GM23338 (cell line): ENCODE measurements around the gene CST1. TPM values are rescaled to one million over a fixed set of nuclear protein-coding genes. Genes with fewer than 3 reads are reported as not detected.
"Not testable (repeated sequence)": the region's sequence is repeated elsewhere in the genome, so short reads cannot be mapped to it uniquely, and the experiment has no call there.

Source experiments
- ATAC-seq: fragments of 200-7000 bp; cut with Tn5 transposase; 3 replicates; pipeline ENCODE4 v1.9.1; 2020
- DNase-seq: peaks from one replicate; pipeline ENCODE4 v3.0.0-alpha.2; 2015; ENCODE audit warnings: low spot score
- H2AFZ ChIP-seq: fragments of 200-600 bp; sonication (generic); 2 replicates; pipeline ENCODE4 v1.8.0; 2016; ENCODE audit warnings: antibody characterized with exemption, mild to moderate bottlenecking, moderate library complexity
- H3F3A ChIP-seq: fragments of 200-600 bp; sonication (generic); replicated peaks from 2 replicates; pipeline ENCODE4 v1.8.0; 2017; ENCODE audit warnings: antibody characterized with exemption, mixed run types, low read depth
- H3K27ac ChIP-seq: fragments of 200-600 bp; sonication (generic); 2 replicates; pipeline ENCODE4 v1.6.1; 2016; ENCODE audit warnings: low read depth
- H3K27me3 ChIP-seq: fragments of 200-600 bp; sonication (generic); 2 replicates; pipeline ENCODE4 v1.8.0; 2016; ENCODE audit warnings: mild to moderate bottlenecking, mixed run types, moderate library complexity; ENCODE audit not compliant: insufficient read depth
- H3K36me3 ChIP-seq: fragments of 200-600 bp; sonication (generic); 2 replicates; pipeline ENCODE4 v1.8.0; 2016; ENCODE audit warnings: mild to moderate bottlenecking; ENCODE audit not compliant: insufficient read depth
- H3K4me1 ChIP-seq: fragments of 200-600 bp; sonication (generic); 2 replicates; pipeline ENCODE4 v1.8.0; 2016; ENCODE audit warnings: mild to moderate bottlenecking, moderate library complexity; ENCODE audit not compliant: insufficient read depth
- H3K4me2 ChIP-seq: fragments of 200-600 bp; sonication (generic); 2 replicates; pipeline ENCODE4 v1.7.1; 2017; ENCODE audit warnings: mixed run types
- H3K4me3 ChIP-seq: fragments of 200-600 bp; sonication (generic); 2 replicates; pipeline ENCODE4 v1.6.1; 2016; ENCODE audit warnings: mixed run types
- H3K79me2 ChIP-seq: fragments of 200-600 bp; sonication (generic); replicated peaks from 2 replicates; pipeline ENCODE4 v1.8.0; 2017; ENCODE audit warnings: mild to moderate bottlenecking; ENCODE audit not compliant: insufficient read depth
- H3K9me2 ChIP-seq: fragments of 200-600 bp; sonication (generic); 2 replicates; pipeline ENCODE4 v1.8.0; 2017; ENCODE audit not compliant: insufficient read depth
- H4K20me1 ChIP-seq: fragments of 200-600 bp; sonication (generic); replicated peaks from 2 replicates; pipeline ENCODE4 v1.8.0; 2017; ENCODE audit warnings: mild to moderate bottlenecking; ENCODE audit not compliant: insufficient read depth
- H3K27ac Mint-ChIP-seq: 2 replicates; pipeline ENCODE4 v1.8.0; 2020; ENCODE audit warnings: inconsistent platforms, mild to moderate bottlenecking, moderate library complexity, mixed read lengths
- H3K27me3 Mint-ChIP-seq: 3 replicates; pipeline ENCODE4 v1.8.0; 2022; ENCODE audit warnings: low read depth, mild to moderate bottlenecking, moderate library complexity, mixed read lengths, inconsistent platforms; ENCODE audit not compliant: insufficient read depth, poor library complexity
- H3K36me3 Mint-ChIP-seq: 3 replicates; pipeline ENCODE4 v1.8.0; 2021; ENCODE audit warnings: low read depth, mild to moderate bottlenecking, inconsistent platforms, moderate library complexity, mixed read lengths
- H3K4me1 Mint-ChIP-seq: 3 replicates; pipeline ENCODE4 v1.8.0; 2020; ENCODE audit warnings: mild to moderate bottlenecking, inconsistent platforms, mixed read lengths
- H3K4me3 Mint-ChIP-seq: 3 replicates; pipeline ENCODE4 v1.8.0; 2021; ENCODE audit warnings: moderate library complexity, mild to moderate bottlenecking, inconsistent platforms, mixed read lengths
- H3K9me3 Mint-ChIP-seq: 3 replicates; pipeline ENCODE4 v1.8.0; 2020; ENCODE audit warnings: moderate library complexity, mild to moderate bottlenecking, inconsistent platforms, mixed read lengths
- STAT1 ChIP-seq: IDR thresholded peaks from one replicate; pipeline ENCODE4 v1.6.1; 2016; ENCODE audit warnings: antibody characterized with exemption; ENCODE audit not compliant: unreplicated experiment
- polyA plus RNA-seq: library from polyadenylated mRNA; unstranded; fragments of >200 nt; fragmentation: Nextera tagmentation; extraction: Ambion mirVana; gene quantifications from 2 replicates; pipeline ENCODE4 v1.2.1, GENCODE V29; 2016
- total RNA-seq: library from RNA; depleted of rRNA; stranded (reverse); fragments of >200 nt; shearing (Covaris generic); gene quantifications from 2 replicates; pipeline ENCODE4 v1.2.3, GENCODE V29; 2014
- TF ChIP-seq, protein P1 (sequence below), 2 experiments: fragments of 200-600 bp in 1 of 2; sonication (generic) in 1 of 2; conservative IDR thresholded peaks; 2 replicates each; pipeline versions ENCODE4 v1.5.1 to v1.6.1; 2016 to 2017; ENCODE audit warnings: antibody characterized with exemption in 2 of 2, low read depth in 2 of 2, mild to moderate bottlenecking in 2 of 2, moderate library complexity in 1 of 2
- TF ChIP-seq, protein P2 (sequence below): fragments of 250-450 bp; sonication (Bioruptor Pico); IDR thresholded peaks from 2 replicates; pipeline ENCODE4 v1.5.0; 2020; ENCODE audit warnings: mild to moderate bottlenecking, moderate library complexity

CST1 gene
- total and polyA plus RNA-seq, 2 experiments from 2014 or later: 1.8 to 4.9 TPM

DNA sequence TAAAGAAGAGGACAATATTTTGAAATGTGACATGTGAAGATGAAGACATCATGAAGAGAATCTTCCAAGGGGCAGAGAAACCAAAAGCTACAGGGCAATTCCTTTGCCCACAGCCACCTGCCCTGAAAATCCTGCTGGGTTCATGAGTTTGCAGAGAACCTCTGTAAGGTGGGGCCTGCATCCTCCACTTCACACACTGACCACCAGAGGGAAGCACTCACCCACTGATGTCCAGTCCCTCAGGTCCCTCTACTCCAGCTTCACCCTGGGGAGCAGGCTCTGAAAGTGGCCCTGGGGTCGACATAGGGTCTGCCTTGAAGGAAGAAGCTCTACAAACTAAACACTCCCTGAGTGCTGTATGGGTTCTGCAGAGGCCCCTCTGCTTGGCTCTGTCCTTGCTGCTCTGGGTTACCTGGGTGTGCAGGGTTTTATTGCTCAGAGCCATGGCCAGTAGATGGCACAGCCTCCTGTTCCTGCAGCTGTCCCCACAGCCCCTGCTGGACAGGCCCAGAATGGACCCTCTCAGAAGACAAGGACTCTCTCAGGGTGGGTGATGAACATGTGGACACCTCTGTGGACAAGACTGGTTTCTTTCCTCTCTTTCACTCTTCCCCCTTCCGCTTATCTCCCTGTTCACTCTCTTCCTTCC lies 27.0 kb downstream of the CST1 start:
- H3F3A ChIP-seq, H3K79me2 ChIP-seq, H3K4me3 Mint-ChIP-seq, H3K27ac ChIP-seq, H3K36me3 Mint-ChIP-seq, H3K27ac Mint-ChIP-seq, H4K20me1 ChIP-seq, H3K36me3 ChIP-seq, H3K4me2 ChIP-seq, H3K4me1 ChIP-seq, H3K4me3 ChIP-seq, H2AFZ ChIP-seq, H3K4me1 Mint-ChIP-seq, H3K9me3 Mint-ChIP-seq, H3K27me3 ChIP-seq: not testable (repeated sequence)
- 0 out of 2 replicates have a peak, but pooled peaks cover 13% of the 10 kb centered on the region for H3K9me2 ChIP-seq
- DNase-seq: peak; percentile 44
- ATAC-seq: peak; percentile 99
- peaks cover 14% of the 10 kb centered on the region for H3K27me3 Mint-ChIP-seq
- TF ChIP-seq, protein P1, sequence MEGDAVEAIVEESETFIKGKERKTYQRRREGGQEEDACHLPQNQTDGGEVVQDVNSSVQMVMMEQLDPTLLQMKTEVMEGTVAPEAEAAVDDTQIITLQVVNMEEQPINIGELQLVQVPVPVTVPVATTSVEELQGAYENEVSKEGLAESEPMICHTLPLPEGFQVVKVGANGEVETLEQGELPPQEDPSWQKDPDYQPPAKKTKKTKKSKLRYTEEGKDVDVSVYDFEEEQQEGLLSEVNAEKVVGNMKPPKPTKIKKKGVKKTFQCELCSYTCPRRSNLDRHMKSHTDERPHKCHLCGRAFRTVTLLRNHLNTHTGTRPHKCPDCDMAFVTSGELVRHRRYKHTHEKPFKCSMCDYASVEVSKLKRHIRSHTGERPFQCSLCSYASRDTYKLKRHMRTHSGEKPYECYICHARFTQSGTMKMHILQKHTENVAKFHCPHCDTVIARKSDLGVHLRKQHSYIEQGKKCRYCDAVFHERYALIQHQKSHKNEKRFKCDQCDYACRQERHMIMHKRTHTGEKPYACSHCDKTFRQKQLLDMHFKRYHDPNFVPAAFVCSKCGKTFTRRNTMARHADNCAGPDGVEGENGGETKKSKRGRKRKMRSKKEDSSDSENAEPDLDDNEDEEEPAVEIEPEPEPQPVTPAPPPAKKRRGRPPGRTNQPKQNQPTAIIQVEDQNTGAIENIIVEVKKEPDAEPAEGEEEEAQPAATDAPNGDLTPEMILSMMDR (conservative IDR thresholded peaks at IDR 0.05; ENCODE audit: low read depth in 2 of 2): peak; percentile 69 to 74

DNA sequence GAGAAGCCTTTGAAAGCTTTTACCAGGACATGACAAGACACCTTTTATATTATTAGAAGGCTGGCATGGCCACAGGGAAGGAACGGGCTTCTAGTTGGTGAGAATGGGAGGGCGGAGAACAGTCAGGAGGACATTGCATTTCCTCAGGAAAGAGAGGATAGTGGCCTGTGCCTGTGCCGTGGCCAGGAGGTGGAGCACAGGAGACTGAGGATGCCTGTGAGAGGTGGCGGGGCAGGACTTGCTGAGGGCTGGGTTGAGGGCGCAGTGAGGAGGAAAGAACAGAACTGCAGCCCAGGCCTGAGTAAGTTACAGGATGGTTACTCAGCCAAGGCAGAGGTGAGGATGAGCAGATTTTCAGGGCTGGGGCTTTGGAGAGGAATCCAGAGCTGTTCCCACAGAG lies 27.9 kb downstream of the CST1 start:
- not testable (repeated sequence) for H2AFZ ChIP-seq, H3K4me1 Mint-ChIP-seq, H3F3A ChIP-seq, H3K79me2 ChIP-seq, H3K27ac ChIP-seq, H4K20me1 ChIP-seq, H3K27me3 ChIP-seq, H3K36me3 Mint-ChIP-seq, H3K4me1 ChIP-seq, H3K27ac Mint-ChIP-seq, H3K4me3 Mint-ChIP-seq, H3K36me3 ChIP-seq, H3K4me2 ChIP-seq, H3K4me3 ChIP-seq, H3K9me3 Mint-ChIP-seq
- 0 out of 2 replicates have a peak, but pooled peaks cover 13% of the 10 kb centered on the region for H3K9me2 ChIP-seq
- ATAC-seq: peak; percentile 75
- H3K27me3 Mint-ChIP-seq: peaks cover 17% of the 10 kb centered on the region
- peak; percentile 18 for DNase-seq
- TF ChIP-seq, protein P1 (conservative IDR thresholded peaks at IDR 0.05; ENCODE audit: low read depth in 2 of 2): peak in 1 of 2 experiments; percentile 24; a peak in 1 of 4 replicates

DNA sequence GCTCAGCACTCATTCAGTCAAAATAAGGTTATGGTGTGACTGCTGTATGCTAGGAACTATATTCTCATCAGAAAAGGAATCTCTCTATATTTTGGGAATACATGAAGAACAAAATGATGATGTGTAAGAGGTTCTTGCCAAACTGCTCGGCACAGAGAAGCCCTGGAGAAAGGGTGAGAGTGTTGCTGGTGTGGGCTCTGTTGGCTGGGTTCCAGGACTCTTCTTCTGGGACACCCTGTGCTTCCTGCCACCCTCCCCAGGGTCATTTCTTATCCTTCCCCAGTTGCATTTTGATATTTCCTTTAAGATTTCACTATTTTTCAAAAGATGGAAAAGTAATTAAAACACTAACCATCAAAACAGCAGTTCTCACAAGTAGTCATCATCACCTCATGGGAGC lies 28.8 kb downstream of the CST1 start:
- no peak for DNase-seq
- H3K27ac ChIP-seq: no peak overlapping the region
- H3K9me2 ChIP-seq: 0 out of 2 replicates have a peak, but pooled peaks cover 13% of the 10 kb centered on the region
- H4K20me1 ChIP-seq: no peaks in the 10 kb centered on the region
- H3K4me2 ChIP-seq: no peak overlapping the region
- no peaks in the 10 kb centered on the region for H3K4me1 ChIP-seq
- H3K36me3 ChIP-seq: no peaks in the 10 kb centered on the region
- Mint-ChIP-seq H3K27me3 (peaks cover 16% of the 10 kb centered on the region), H3K9me3 (peaks cover 1% of the 10 kb centered on the region; the same call in 1 of the 3 replicates), H3K4me1 (peaks cover 6% of the 10 kb centered on the region; the same call in 2 of the 3 replicates), H3K4me3 (no peak overlapping the region), H3K36me3 (no peaks in the 10 kb centered on the region), H3K27ac (no peak overlapping the region)
- no peak overlapping the region for H3K4me3 ChIP-seq
- ATAC-seq: no peak
- H3K27me3 ChIP-seq: no peaks in the 10 kb centered on the region
- H3F3A ChIP-seq: no peaks in the 10 kb centered on the region
- H3K79me2 ChIP-seq: no peaks in the 10 kb centered on the region
- no peak overlapping the region for H2AFZ ChIP-seq
- no peak for TF ChIP-seq STAT1
- TF ChIP-seq, protein P2, sequence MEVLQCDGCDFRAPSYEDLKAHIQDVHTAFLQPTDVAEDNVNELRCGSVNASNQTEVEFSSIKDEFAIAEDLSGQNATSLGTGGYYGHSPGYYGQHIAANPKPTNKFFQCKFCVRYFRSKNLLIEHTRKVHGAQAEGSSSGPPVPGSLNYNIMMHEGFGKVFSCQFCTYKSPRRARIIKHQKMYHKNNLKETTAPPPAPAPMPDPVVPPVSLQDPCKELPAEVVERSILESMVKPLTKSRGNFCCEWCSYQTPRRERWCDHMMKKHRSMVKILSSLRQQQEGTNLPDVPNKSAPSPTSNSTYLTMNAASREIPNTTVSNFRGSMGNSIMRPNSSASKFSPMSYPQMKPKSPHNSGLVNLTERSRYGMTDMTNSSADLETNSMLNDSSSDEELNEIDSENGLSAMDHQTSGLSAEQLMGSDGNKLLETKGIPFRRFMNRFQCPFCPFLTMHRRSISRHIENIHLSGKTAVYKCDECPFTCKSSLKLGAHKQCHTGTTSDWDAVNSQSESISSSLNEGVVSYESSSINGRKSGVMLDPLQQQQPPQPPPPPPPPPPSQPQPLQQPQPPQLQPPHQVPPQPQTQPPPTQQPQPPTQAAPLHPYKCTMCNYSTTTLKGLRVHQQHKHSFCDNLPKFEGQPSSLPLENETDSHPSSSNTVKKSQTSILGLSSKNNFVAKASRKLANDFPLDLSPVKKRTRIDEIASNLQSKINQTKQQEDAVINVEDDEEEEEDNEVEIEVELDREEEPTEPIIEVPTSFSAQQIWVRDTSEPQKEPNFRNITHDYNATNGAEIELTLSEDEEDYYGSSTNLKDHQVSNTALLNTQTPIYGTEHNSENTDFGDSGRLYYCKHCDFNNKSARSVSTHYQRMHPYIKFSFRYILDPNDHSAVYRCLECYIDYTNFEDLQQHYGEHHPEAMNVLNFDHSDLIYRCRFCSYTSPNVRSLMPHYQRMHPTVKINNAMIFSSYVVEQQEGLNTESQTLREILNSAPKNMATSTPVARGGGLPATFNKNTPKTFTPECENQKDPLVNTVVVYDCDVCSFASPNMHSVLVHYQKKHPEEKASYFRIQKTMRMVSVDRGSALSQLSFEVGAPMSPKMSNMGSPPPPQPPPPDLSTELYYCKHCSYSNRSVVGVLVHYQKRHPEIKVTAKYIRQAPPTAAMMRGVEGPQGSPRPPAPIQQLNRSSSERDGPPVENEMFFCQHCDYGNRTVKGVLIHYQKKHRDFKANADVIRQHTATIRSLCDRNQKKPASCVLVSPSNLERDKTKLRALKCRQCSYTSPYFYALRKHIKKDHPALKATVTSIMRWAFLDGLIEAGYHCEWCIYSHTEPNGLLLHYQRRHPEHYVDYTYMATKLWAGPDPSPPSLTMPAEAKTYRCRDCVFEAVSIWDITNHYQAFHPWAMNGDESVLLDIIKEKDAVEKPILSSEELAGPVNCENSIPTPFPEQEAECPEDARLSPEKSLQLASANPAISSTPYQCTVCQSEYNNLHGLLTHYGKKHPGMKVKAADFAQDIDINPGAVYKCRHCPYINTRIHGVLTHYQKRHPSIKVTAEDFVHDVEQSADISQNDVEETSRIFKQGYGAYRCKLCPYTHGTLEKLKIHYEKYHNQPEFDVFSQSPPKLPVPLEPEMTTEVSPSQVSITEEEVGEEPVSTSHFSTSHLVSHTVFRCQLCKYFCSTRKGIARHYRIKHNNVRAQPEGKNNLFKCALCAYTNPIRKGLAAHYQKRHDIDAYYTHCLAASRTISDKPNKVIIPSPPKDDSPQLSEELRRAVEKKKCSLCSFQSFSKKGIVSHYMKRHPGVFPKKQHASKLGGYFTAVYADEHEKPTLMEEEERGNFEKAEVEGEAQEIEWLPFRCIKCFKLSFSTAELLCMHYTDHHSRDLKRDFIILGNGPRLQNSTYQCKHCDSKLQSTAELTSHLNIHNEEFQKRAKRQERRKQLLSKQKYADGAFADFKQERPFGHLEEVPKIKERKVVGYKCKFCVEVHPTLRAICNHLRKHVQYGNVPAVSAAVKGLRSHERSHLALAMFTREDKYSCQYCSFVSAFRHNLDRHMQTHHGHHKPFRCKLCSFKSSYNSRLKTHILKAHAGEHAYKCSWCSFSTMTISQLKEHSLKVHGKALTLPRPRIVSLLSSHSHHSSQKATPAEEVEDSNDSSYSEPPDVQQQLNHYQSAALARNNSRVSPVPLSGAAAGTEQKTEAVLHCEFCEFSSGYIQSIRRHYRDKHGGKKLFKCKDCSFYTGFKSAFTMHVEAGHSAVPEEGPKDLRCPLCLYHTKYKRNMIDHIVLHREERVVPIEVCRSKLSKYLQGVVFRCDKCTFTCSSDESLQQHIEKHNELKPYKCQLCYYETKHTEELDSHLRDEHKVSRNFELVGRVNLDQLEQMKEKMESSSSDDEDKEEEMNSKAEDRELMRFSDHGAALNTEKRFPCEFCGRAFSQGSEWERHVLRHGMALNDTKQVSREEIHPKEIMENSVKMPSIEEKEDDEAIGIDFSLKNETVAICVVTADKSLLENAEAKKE (CRISPR knock-in tag): no peak
